Measurements from ENCODE around the gene SPRYD4. TPM values are rescaled to one million over a fixed set of nuclear protein-coding genes. Genes with fewer than 3 reads are reported as not detected.

The SPRYD4 gene
- total RNA-seq, 1 donor from 2014 or later, result 2.1 TPM

- peak; percentile 97 for DNase-seq
Measured at GRCh38 chr12:56521590-56522371, 53.4 kb downstream of the SPRYD4 start, which contains the start of gene RBMS2. Gene RBMS2 (plus strand): TSS chr12:56521820. CDS start chr12:56522024, 204 bp downstream.

GRCh38 chr12:56522411-56523193, 54.2 kb downstream of the SPRYD4 start:
- DNase-seq, result peak; percentile 51

GRCh38 chr12:56528846-56529245, 60.5 kb downstream of the SPRYD4 start:
- DNase-seq, result peak; percentile 8

Other genes with a start within 250 kb of the SPRYD4 start
- gene RNF41, start 246.7 kb upstream of the SPRYD4 start, total RNA-seq, result 70.3 TPM
- gene NABP2, start 244.2 kb upstream of the SPRYD4 start, total RNA-seq, result 18.2 TPM
- 0.31 TPM for gene SLC39A5, start 238.5 kb upstream of the SPRYD4 start, total RNA-seq
- 19.3 TPM for gene ANKRD52, start 210.2 kb upstream of the SPRYD4 start, total RNA-seq
- gene COQ10A, start 201.6 kb upstream of the SPRYD4 start, total RNA-seq, result 49.6 TPM
- 235 TPM for gene CS, start 168.2 kb upstream of the SPRYD4 start, total RNA-seq
- gene CNPY2, start 152.6 kb upstream of the SPRYD4 start, total RNA-seq, result 45.9 TPM
- 60.4 TPM for gene PAN2, start 134.6 kb upstream of the SPRYD4 start, total RNA-seq
- not detected for gene IL23A, start 129.7 kb upstream of the SPRYD4 start, total RNA-seq
- gene STAT2, start 108.5 kb upstream of the SPRYD4 start, total RNA-seq, result 74.5 TPM
- gene APOF, start 105.7 kb upstream of the SPRYD4 start, total RNA-seq, result not detected
- 10.5 TPM for gene TIMELESS, start 19.2 kb upstream of the SPRYD4 start, total RNA-seq
- gene MIP, start 13.9 kb upstream of the SPRYD4 start, total RNA-seq, result not detected
- 0.21 TPM for gene GLS2, start 19.6 kb downstream of the SPRYD4 start, total RNA-seq
- 18.1 TPM for gene RBMS2, start 53.2 kb downstream of the SPRYD4 start, total RNA-seq
- gene BAZ2A, start 161.7 kb downstream of the SPRYD4 start, total RNA-seq, result 34.6 TPM
- 686 TPM for gene ATP5F1B, start 177.4 kb downstream of the SPRYD4 start, total RNA-seq
- gene PTGES3, start 219.7 kb downstream of the SPRYD4 start, total RNA-seq, result 92.4 TPM

Measured in tongue (tissue), 2 donors.